ENCODE data around the gene GARIN5A.

- TF ChIP-seq EZH2 (IDR thresholded peaks at IDR 0.05; ENCODE audit: borderline replicate concordance) (no peak), CTCF (IDR thresholded peaks at IDR 0.05; ENCODE audit: poor library complexity) (no peak)
These were observed 4.9 kb upstream of the GARIN5A start for GRCh38 chr19:50481351-50482149.

Data from hepatocyte (in vitro differentiated cells).